Suprapubic skin (tissue), 4 donors: ENCODE measurements around the gene DIAPH2. TPM values are rescaled to one million over a fixed set of nuclear protein-coding genes. Genes with fewer than 3 reads are reported as not detected.

Source experiments
- DNase-seq, 2 donors: peaks; one replicate each; pipeline ENCODE4 v3.0.0-alpha.2; 2019; ENCODE audit warnings: low spot score in 2 of 2
- H3K27ac ChIP-seq: fragments of 200-600 bp; sonication (generic); one replicate; pipeline ENCODE4 v1.5.1; 2019
- H3K27me3 ChIP-seq: fragments of 200-600 bp; sonication (generic); one replicate; pipeline ENCODE4 v1.5.1; 2019
- H3K36me3 ChIP-seq: fragments of 200-600 bp; sonication (generic); one replicate; pipeline ENCODE4 v1.5.1; 2019
- H3K4me1 ChIP-seq: fragments of 200-600 bp; sonication (generic); one replicate; pipeline ENCODE4 v1.5.1; 2019
- H3K4me3 ChIP-seq: fragments of 200-600 bp; sonication (generic); one replicate; pipeline ENCODE4 v1.5.1; 2019; ENCODE audit warnings: mild to moderate bottlenecking
- H3K9me3 ChIP-seq: fragments of 200-600 bp; sonication (generic); one replicate; pipeline ENCODE4 v1.5.1; 2019
- CTCF ChIP-seq, 2 donors: fragments of 200-600 bp in 1 of 2; fragments of 450-650 bp in 1 of 2; sonication (generic) in 1 of 2; IDR thresholded peaks; one replicate each; pipeline ENCODE4 v1.5.1; 2016 to 2019; ENCODE audit warnings: antibody characterized with exemption in 2 of 2, mild to moderate bottlenecking in 1 of 2, moderate library complexity in 1 of 2
- EP300 ChIP-seq: sonication (generic); formaldehyde crosslinking; IDR thresholded peaks from one replicate; pipeline ENCODE4 v1.6.1; 2017; ENCODE audit warnings: antibody characterized with exemption
- POLR2A ChIP-seq, 2 donors: fragments of 450-650 bp; IDR thresholded peaks; one replicate each; pipeline ENCODE4 v1.6.1; 2017; ENCODE audit warnings: antibody characterized with exemption in 2 of 2, mild to moderate bottlenecking in 2 of 2, moderate library complexity in 2 of 2
- POLR2AphosphoS5 ChIP-seq, 3 donors: sonication (generic); formaldehyde crosslinking; IDR thresholded peaks; one replicate each; pipeline ENCODE4 v1.6.1; 2017; ENCODE audit warnings: antibody characterized with exemption in 3 of 3
- WGBS: methylation state at CpG from one replicate; pipeline ENCODE4 v1.1.5; 2018; 5-methylcytosine and 5-hydroxymethylcytosine counted together
- total RNA-seq, 4 donors: library from RNA; depleted of rRNA; stranded (reverse); fragments of >200 nt; gene quantifications; one replicate each; pipeline ENCODE4 v1.1.0, GENCODE V29; 2016

Gene DIAPH2
- total RNA-seq, 4 donors from 2014 or later: 17.5 to 38.7 (median 18.6) TPM

- no peak overlapping the region for H3K4me3 ChIP-seq
- WGBS: 44% methylated on average over 2 of the region's 2 CpGs
- H3K9me3 ChIP-seq: no peaks in the 10 kb centered on the region
Measured at GRCh38 chrX:97399400-97399799, 714.8 kb downstream of the DIAPH2 start.

GRCh38 chrX:97400492-97400891 is 715.9 kb downstream of the DIAPH2 start:
- H3K27me3 ChIP-seq: no peaks in the 10 kb centered on the region
- no peaks in the 10 kb centered on the region for H3K9me3 ChIP-seq
- H3K4me3 ChIP-seq: no peak overlapping the region
- H3K27ac ChIP-seq: no peak overlapping the region
- H3K4me1 ChIP-seq: no peaks in the 10 kb centered on the region
- no peak for DNase-seq
- no peaks in the 10 kb centered on the region for H3K36me3 ChIP-seq
- TF ChIP-seq POLR2AphosphoS5 (IDR thresholded peaks at IDR 0.05) (no peak), CTCF (IDR thresholded peaks at IDR 0.05) (no peak), EP300 (no peak), POLR2A (IDR thresholded peaks at IDR 0.05) (no peak)

More at GRCh38 chrX:97399400-97399799, 714.8 kb downstream of the DIAPH2 start:
- no peaks in the 10 kb centered on the region for H3K27me3 ChIP-seq
- no peaks in the 10 kb centered on the region for H3K4me1 ChIP-seq
- no peak overlapping the region for H3K27ac ChIP-seq
- H3K36me3 ChIP-seq: no peaks in the 10 kb centered on the region
- no peak for DNase-seq
- no peak for TF ChIP-seq EP300
- TF ChIP-seq POLR2AphosphoS5 (IDR thresholded peaks at IDR 0.05): no peak
- TF ChIP-seq POLR2A (IDR thresholded peaks at IDR 0.05): no peak
- no peak for TF ChIP-seq CTCF (IDR thresholded peaks at IDR 0.05)

- H3K4me1 ChIP-seq: no peaks in the 10 kb centered on the region
- H3K36me3 ChIP-seq: no peaks in the 10 kb centered on the region
- H3K4me3 ChIP-seq: no peak overlapping the region
- 51% methylated on average over 2 of the region's 2 CpGs for WGBS
- no peak for TF ChIP-seq CTCF (IDR thresholded peaks at IDR 0.05)
- no peak for TF ChIP-seq EP300
- no peak for TF ChIP-seq POLR2A (IDR thresholded peaks at IDR 0.05)
- no peak for TF ChIP-seq POLR2AphosphoS5 (IDR thresholded peaks at IDR 0.05)
- no peak for DNase-seq
- H3K27me3 ChIP-seq: no peaks in the 10 kb centered on the region
- H3K27ac ChIP-seq: no peak overlapping the region
- H3K9me3 ChIP-seq: no peaks in the 10 kb centered on the region
Measured at GRCh38 chrX:97401154-97401553, 716.5 kb downstream of the DIAPH2 start.

GRCh38 chrX:97401586-97402136 is 717.0 kb downstream of the DIAPH2 start:
- no peaks in the 10 kb centered on the region for H3K27me3 ChIP-seq
- H3K36me3 ChIP-seq: no peaks in the 10 kb centered on the region
- H3K4me1 ChIP-seq: no peaks in the 10 kb centered on the region
- no peak for DNase-seq
- TF ChIP-seq POLR2A (IDR thresholded peaks at IDR 0.05) (no peak), EP300 (no peak), POLR2AphosphoS5 (IDR thresholded peaks at IDR 0.05) (no peak), CTCF (IDR thresholded peaks at IDR 0.05) (no peak)
- H3K27ac ChIP-seq: no peak overlapping the region
- no peak overlapping the region for H3K4me3 ChIP-seq
- H3K9me3 ChIP-seq: no peaks in the 10 kb centered on the region

- Histone ChIP-seq H3K4me3 (no peak overlapping the region), H3K27ac (no peak overlapping the region), H3K27me3 (no peaks in the 10 kb centered on the region), H3K36me3 (no peaks in the 10 kb centered on the region), H3K9me3 (no peaks in the 10 kb centered on the region), H3K4me1 (no peaks in the 10 kb centered on the region)
- no peak for TF ChIP-seq CTCF (IDR thresholded peaks at IDR 0.05)
- no peak for TF ChIP-seq EP300
- no peak for TF ChIP-seq POLR2A (IDR thresholded peaks at IDR 0.05)
- TF ChIP-seq POLR2AphosphoS5 (IDR thresholded peaks at IDR 0.05): no peak
- no peak for DNase-seq
Measured at GRCh38 chrX:97402333-97402732, 717.7 kb downstream of the DIAPH2 start.
